ENCODE results near the gene YIF1B.
"Not testable (repeated sequence)": the region's sequence is repeated elsewhere in the genome, so short reads cannot be mapped to it uniquely, and the experiment has no call there.

The YIF1B gene

GRCh38 chr19:38315657-38316476 is at the start of gene YIF1B:
YIF1B (minus strand) TSS chr19:38315947; CDS start chr19:38315917, 30 bp downstream.
- peak; percentile 98 for DNase-seq (ENCODE audit: low spot score)

DNA sequence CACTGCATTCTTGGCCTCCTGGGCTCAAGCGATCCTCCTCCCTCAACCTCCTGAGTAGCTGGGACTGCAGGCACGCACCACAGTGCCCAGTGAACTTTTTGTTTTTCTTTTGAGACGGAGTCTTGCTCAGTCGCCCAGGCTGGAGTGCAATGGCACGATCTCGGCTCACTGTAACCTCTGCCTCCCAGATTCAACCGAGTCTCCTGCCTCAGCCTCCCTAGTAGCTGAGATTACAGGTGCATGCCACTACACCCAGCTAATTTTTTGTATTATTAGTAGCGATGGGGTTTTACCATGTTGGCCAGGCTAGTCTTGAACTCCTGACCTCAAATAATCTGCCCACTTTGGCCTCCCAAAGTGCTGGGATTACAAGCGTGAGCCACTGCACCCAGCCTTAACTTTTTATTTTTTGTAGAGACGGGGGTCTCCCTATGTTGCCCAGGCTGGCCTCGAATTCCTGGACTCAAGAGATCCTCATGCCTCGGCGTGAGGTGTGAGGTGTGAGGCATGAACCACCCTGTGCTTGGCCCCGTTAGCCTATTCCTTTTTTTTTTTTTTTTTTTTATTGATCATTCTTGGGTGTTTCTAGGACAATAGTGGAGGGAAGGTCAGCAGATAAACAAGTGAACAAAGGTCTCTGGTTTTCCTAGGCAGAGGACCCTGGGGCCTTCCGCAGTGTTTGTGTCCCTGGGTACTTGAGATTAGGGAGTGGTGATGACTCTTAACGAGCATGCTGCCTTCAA is 47.4 kb upstream of the YIF1B start:
- not testable (repeated sequence) for DNase-seq (ENCODE audit: low spot score)

DNA sequence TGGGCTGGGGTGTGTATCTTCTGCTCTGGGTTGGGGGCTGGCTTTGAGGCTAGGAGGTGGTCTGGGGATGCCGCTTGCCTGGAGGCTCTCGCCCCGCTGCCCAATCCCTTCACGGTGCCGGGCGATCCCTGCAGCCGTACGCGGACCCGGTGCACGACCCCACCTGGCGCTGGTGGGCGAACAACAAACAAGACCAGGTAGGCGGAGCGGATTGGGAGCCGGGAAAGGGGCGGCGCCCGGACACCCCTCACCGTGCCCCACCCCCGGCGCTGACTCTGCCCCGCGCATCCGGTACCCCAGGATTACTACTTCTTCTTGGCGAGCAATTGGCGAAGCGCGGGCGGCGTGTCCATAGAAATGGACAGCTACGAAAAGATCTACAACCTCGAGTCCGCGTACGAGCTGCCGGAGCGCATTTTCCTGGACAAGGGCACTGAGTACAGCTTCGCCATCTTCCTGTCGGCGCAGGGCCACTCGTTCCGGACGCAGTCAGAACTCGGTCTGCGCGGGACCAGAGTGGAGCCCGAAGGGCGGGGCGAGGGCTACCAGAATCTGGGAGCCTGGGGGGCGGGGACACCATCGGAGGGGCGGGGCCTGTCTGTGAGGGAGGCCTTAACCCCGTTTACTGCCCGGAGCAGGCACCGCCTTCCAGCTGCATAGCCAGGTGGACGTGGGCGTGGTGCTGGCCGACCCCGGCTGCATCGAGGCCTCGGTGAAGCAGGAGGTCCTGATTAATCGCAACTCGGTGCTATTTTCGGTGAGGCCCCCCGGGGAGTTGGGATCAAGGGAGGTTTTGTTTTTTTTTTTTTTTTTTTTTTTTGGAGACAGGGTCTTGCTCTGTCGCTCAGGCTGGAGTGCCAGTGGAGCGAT is 46.6 kb upstream of the YIF1B start:
- no peak for DNase-seq (ENCODE audit: low spot score)

DNA sequence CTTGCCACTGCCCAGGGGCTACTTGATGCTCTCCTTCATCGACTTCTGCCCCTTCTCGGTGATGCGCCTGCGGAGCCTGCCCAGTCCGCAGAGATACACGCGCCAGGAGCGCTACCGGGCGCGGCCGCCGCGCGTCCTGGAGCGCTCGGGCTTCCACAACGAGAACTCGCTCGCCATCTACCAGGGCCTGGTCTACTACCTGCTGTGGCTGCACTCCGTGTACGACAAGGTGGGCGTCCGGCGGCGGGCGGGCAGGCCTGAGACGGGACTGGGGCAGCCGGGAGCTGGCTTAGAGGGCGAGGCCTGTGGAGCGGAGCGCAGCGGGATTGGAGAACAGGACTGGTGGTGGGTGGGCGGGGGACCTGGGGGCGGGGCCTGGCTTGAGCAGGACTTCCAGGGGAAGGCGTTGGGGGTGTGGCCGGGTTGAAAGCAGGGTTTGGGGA is 45.9 kb upstream of the YIF1B start:
- DNase-seq (ENCODE audit: low spot score), result no peak

DNA sequence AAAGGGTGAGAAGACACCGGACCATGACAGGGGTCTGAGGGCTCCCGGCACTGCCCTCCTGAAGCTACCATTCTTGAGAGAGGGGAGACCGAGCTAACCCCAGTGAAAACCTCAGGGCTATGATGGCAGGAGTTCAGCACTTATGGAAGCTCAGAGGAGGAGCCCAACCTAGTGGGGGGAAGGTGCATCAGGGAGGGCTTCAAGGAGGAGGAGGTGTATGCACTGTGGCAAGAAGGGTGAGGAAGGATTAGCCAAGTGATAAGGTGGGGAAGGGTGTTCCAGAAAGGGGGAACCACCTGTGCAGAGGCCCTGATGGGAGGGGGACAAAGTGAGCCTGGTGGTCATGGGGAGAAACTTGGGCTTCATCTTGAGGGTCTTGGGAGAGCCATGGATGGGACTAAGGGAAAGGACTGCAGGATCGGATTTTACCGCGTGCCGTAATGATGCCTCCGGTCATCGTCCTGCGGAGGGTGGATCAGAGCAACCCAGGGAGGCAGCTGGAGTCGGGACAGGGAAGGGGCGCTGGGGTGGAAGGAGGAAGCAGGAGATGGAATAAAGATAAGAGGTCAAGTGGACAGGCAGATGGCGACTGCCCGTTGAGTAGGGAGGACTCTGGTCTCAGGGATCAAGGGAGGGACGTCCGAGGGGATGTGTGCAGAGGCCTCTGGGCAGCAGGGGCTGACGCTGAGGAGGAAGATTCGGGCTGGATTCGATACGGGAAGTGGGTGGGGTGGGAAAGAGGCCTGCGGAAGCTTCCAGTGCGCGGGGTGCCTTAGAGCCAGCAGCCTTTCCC is 45.3 kb upstream of the YIF1B start:
- no peak for DNase-seq (ENCODE audit: low spot score)

DNA sequence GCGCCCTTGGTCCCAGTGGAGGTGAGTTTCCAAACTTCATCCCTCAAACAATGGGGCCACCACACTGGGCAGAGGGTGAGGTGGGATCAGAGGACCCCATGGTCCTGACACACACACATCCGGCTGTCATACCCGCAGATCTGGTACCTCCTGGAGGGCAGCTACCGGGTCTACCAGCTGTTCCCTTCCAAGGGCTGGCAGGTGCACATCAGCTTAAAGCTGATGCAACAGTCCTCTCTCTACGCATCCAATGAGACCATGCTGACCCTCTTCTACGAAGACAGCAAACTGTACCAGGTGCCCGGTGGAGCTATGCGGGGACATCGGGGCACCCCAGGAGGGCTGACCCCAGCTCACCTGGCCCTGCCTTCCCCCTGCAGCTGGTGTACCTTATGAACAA is 44.6 kb upstream of the YIF1B start:
- no peak for DNase-seq (ENCODE audit: low spot score)

DNA sequence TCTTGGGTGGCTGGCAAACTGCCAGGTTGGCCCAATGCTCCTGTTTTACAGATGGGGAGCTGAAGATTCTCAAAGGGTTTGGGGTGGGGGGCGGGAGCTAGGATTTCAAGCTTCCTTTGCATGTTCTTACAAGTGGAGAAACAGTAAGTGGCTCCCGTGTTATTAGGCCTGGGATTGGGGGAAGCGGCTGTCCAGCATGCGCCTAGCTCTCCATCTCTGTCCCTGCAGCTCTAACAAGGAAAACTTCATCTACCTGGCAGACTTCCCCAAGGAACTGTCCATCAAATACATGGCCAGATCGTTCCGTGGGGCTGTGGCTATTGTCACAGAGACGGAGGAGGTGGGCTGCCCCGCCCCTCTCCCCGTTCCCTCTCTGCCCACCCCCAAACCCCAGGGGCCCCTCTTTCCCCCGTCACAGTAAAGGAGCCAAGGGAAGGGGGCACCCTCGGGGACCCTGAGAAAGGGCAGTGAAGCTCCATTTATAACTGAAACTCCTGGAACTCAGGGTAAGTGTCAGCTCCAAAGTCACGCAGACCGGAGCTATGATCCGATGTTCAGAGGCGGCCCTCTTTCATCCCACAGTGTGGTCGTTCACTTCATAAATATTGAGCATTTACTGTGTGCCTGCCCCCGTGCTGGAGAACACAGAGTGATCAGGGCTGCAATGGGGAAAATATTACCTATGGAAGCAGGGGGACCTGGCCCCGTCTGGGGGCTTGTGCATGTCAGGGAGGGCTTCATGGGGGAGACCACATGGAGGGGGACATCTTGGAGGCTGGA is 43.7 kb upstream of the YIF1B start:
- no peak for DNase-seq (ENCODE audit: low spot score)

GRCh38 chr19:38358071-38358470 is 42.3 kb upstream of the YIF1B start:
- DNase-seq (ENCODE audit: low spot score), result no peak

- no peak for DNase-seq (ENCODE audit: low spot score)
Measured at GRCh38 chr19:38355728-38356725, 40.3 kb upstream of the YIF1B start.

GRCh38 chr19:38352611-38353010 is 36.9 kb upstream of the YIF1B start:
- DNase-seq (ENCODE audit: low spot score), result no peak

- DNase-seq (ENCODE audit: low spot score), result no peak
Measured at GRCh38 chr19:38351865-38352395, 36.2 kb upstream of the YIF1B start.

DNA sequence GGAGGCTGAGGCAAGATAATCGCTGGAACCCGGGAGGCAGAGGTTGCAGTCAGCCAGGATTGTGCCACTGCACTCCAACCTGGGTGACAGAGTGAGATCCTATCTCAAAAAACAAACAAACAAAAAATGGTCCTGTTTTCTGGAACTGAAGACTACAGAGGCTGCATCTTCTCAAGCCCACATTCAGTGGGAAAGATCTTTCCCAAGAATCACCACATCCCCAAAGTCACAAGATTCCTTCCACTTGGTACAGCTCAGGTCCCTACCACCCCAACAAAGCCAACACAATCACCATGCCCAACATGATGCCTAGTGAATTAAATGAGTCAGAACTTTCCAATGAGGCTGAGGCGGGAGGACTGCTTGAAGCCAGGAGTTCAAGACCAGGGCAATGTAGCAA is 35.1 kb upstream of the YIF1B start:
- no peak for DNase-seq (ENCODE audit: low spot score)

DNA sequence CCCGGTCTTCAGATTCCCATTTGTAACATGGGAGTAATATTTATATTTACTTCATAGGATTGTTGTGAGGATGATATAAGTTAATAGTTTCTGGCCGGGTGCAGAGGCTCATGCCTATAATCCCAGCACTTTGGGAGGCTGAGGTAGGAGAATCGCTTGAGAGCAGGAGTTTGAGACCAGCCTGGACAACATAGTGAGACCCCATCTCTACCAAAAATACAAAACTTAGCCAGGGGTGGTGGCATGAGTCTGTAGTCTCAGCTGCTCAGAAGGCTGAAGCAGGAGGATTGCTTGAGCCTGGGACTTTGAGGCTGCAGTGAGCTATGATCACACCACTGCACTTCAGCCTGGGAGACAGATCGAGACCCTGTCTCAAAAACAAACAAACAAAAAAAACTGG is 31.1 kb upstream of the YIF1B start:
- DNase-seq (ENCODE audit: low spot score), result no peak

DNA sequence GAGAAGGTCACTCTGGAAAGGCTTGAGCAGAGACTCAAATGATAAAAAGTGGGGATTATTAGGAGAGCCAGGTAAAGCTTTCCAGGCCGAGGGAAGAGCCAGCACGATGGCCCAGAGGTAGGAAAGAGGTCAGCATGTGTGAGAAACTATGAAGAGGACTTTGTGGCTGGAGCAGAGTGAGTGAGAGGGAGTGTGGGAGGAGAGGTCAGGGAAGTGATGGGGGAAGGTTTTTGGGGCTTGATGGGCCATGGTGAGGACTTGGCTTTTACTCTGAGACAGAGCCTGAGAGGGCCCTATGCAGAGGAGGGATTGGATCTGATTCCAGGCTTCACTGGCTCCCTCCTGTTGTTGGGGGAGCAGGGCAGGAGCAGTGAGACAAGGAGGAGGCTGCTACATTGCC is 25.2 kb upstream of the YIF1B start:
- DNase-seq (ENCODE audit: low spot score), result no peak

- DNase-seq (ENCODE audit: low spot score), result not testable (repeated sequence)
Measured at GRCh38 chr19:38339011-38339410, 23.3 kb upstream of the YIF1B start.

GRCh38 chr19:38337360-38337653 is 21.6 kb upstream of the YIF1B start:
- DNase-seq (ENCODE audit: low spot score), result no peak

- DNase-seq (ENCODE audit: low spot score), result peak; percentile 90
Measured at GRCh38 chr19:38336638-38337359, 21.1 kb upstream of the YIF1B start.

DNA sequence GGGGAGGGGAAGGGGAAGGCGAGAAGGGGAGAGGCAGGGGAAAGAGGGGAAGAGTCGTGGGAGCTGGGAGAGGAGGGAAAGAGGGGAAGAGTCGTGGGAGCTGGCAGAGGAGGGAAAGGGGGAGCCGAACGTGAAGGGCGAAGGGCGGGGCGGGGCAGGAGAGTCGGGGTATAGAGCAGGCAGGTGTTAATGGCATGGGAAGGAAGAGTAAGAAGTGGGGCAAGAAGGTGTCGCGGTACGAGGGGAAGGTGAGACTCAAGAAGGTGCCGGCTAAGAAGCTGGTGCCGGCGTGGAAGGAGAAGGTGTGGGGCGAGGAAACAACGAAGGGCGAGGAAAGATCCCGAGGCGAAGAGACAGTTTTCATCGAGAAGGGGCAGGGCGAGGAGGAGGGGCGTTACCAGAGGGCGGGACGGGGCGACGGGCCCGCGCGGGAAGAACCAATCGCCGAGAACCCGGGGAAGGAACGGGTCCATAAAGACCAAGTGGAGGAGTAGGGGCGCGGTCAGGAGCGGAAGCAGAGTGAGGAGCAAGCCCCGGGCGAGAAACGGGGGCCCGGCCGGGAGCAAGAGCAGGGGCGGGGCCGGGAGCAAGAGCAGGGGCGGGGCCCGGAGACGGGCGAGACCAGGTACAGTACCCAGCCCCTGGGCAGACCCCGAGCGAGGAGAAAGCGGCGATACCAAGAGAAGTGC is 20.3 kb upstream of the YIF1B start:
- peak; percentile 96 for DNase-seq (ENCODE audit: low spot score)

Measured in pons (tissue), 1 donor.